T47D (cell line): ENCODE measurements around the gene ELL2.

Source experiments
- DNase-seq, 2 experiments: peaks; one replicate each; pipeline versions ENCODE4 v3.0.0 to v3.0.0-alpha.2; 2011 to 2012; ENCODE audit warnings: low read depth in 1 of 2, low spot score in 1 of 2
- JUND ChIP-seq: IDR thresholded peaks from 2 replicates; pipeline ENCODE4 v1.6.1; 2012; ENCODE audit warnings: low read depth
- in situ Hi-C: cut with HindIII; loops from 2 replicates; pipeline ENCODE4 v1.10.0; 2016; ENCODE audit warnings: low sequenced_read_pairs, low pct_unique_long_range_greater_than_20kb

The ELL2 gene

GRCh38 chr5:95993266-95993665 is 31.6 kb upstream of the ELL2 start:
- in situ Hi-C loops, result no loop called here

GRCh38 chr5:95989283-95990048 is 27.8 kb upstream of the ELL2 start:
- in situ Hi-C loops, result no loop called here
- DNase-seq, result no peak

More at GRCh38 chr5:95993266-95993665, 31.6 kb upstream of the ELL2 start:
- TF ChIP-seq JUND, result no peak
- no peak for DNase-seq

GRCh38 chr5:95988877-95989276 is 27.2 kb upstream of the ELL2 start:
- in situ Hi-C loops, result no loop called here
- no peak for DNase-seq
- no peak for TF ChIP-seq JUND

More at GRCh38 chr5:95989283-95990048, 27.8 kb upstream of the ELL2 start:
- no peak for TF ChIP-seq JUND

- in situ Hi-C loops, result no loop called here
- no peak for DNase-seq
- no peak for TF ChIP-seq JUND
Observed at GRCh38 chr5:95988094-95988493, 26.4 kb upstream of the ELL2 start.

GRCh38 chr5:95986937-95987520 is 25.4 kb upstream of the ELL2 start:
- TF ChIP-seq JUND, result no peak
- DNase-seq, result no peak
- in situ Hi-C loops, result no loop called here

GRCh38 chr5:95986001-95986400 is 24.4 kb upstream of the ELL2 start:
- TF ChIP-seq JUND, result no peak
- no peak for DNase-seq
- in situ Hi-C loops, result no loop called here

- DNase-seq, result peak in 1 of 2 experiments; percentile 20
- in situ Hi-C loops, result no loop called here
- TF ChIP-seq JUND, result no peak
Observed at GRCh38 chr5:95985249-95985648, 23.6 kb upstream of the ELL2 start.

- DNase-seq, result no peak
- in situ Hi-C loops, result no loop called here
- no peak for TF ChIP-seq JUND
Observed at GRCh38 chr5:95984287-95984938, 22.8 kb upstream of the ELL2 start.

- no peak for DNase-seq
- in situ Hi-C loops, result no loop called here
- TF ChIP-seq JUND, result no peak
Observed at GRCh38 chr5:95983509-95983908, 21.9 kb upstream of the ELL2 start.

- no peak for TF ChIP-seq JUND
- no peak for DNase-seq
- in situ Hi-C loops, result no loop called here
Observed at GRCh38 chr5:95983080-95983479, 21.4 kb upstream of the ELL2 start.

- DNase-seq, result no peak
- TF ChIP-seq JUND, result no peak
- in situ Hi-C loops, result no loop called here
Observed at GRCh38 chr5:95976606-95977005, 15.0 kb upstream of the ELL2 start.

GRCh38 chr5:95975703-95976102 is 14.1 kb upstream of the ELL2 start:
- in situ Hi-C loops, result no loop called here
- no peak for DNase-seq
- no peak for TF ChIP-seq JUND

GRCh38 chr5:95973793-95974325 is 12.2 kb upstream of the ELL2 start:
- DNase-seq, result no peak
- in situ Hi-C loops, result no loop called here
- TF ChIP-seq JUND, result no peak
